GM12801 (cell line): ENCODE data around the gene CENPC.

Experiments
- CTCF ChIP-seq: IDR thresholded peaks from one replicate; pipeline ENCODE4 v1.5.1; 2011; ENCODE audit warnings: control low read depth; ENCODE audit not compliant: insufficient read length; ENCODE audit errors: extremely low read depth

Gene CENPC

GRCh38 chr4:67566335-67566734 lies 21.0 kb upstream of the CENPC start:
- no peak for TF ChIP-seq CTCF

DNA sequence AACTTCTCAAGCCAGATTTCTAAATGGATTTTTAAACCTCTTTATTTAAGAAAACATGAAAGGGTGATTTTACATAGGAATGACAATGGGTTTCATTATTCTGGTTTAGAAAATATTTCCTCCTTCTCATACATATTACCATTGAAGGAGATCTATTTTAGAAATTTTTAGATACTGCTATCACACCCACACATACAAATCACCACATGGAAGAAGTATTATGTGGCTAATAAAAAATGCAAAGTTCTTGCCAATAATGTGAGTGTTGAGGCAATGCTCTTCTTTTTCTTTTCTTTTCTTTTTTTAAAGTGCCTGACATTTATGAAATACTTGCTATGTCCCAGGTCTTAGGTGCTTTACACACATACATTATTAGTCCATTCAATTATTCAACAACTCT lies 20.0 kb upstream of the CENPC start:
- no peak for TF ChIP-seq CTCF

DNA sequence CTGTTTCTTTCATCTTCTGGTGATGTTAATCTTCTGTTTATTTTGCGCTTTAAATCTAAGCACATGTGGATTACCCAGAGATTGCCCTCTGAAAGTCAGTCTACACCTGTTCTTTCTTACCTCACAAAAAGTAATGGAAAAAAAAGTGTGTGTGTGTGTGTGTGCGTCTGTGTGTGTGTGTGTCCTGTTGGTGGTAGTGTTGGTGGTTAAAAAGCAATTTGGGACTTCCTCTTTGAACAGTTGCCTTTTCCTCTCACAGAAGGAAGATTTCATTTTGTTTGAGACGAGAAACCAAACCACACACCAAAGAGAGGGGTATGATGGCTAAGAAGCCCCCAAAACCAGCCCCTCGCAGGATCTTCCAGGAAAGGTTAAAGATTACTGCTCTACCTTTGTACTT lies 13.2 kb upstream of the CENPC start, which contains the start of gene STAP1:
TSS of gene STAP1 (plus strand) at position 235 of the 400 bp plus-strand sequence. CDS start at position 318, 83 bp downstream.
- no peak for TF ChIP-seq CTCF

DNA sequence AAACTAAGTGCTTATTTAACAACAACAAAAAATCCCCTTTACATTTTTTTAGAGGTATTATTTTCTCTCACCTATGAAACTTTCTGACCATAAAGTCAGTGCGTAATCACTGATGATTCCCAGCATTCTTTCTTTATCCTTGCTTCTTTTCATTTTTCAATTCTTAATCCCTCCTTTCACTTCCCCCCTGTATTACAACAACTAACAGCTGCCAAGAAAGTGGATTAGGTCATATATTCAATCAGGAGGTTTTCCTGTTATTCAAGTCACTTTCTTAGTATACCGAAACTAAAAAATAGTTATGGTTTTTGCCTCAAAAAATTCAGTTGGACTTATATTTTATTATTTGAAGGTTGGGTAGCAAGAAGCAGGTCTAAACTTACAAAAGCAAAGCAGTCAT lies 11.1 kb upstream of the CENPC start:
- TF ChIP-seq CTCF = no peak

DNA sequence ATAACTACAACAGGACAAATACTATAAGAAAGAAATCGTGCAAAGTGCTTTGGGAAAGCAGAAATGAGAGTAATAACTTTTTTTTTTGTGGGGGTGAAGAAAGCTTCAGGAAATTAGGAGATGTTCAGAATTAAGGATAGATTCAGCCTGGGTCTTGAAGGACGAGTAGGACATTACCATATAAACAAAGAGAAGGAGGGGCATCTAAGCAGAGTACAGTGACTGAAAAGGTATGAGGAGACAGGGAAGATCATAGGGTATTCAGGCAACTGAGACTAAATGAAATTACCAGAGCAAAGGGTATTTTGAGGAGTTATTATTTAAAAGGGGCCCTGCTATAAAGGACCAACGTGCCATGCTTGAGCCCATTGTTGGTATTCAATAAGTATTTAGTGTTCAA lies 10.1 kb upstream of the CENPC start:
- no peak for TF ChIP-seq CTCF

GRCh38 chr4:67554096-67554495 lies 8.8 kb upstream of the CENPC start:
- TF ChIP-seq CTCF = no peak

GRCh38 chr4:67550857-67551256 lies 5.6 kb upstream of the CENPC start:
- TF ChIP-seq CTCF = no peak

DNA sequence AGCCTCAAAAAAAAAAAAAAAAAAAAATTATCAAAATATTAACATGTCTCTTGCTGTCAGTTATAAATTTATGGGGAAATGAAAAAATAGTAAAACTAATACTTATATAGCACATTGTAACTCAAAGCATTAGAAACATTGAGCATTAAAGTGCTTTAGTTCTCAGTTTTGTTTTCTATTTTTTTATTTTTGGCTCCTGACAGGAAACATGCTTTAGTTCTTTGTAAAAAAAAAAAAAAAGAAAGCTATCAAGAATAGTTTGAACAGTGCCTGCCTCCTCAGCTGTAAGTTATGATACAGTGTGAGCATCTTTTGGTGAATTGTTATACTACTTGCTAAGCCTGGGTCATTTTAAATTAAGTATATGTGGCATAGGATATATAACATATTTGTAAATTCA lies 5.1 kb upstream of the CENPC start:
- TF ChIP-seq CTCF = no peak
